GM04503 (cell line): ENCODE results near the gene BTNL2.
"Not testable (repeated sequence)": the region's sequence is repeated elsewhere in the genome, so short reads cannot be mapped to it uniquely, and the experiment has no call there.

ENCODE experiments used
- DNase-seq: peaks from one replicate; pipeline ENCODE4 v3.0.0-alpha.2; 2012; ENCODE audit warnings: low read depth

The BTNL2 gene

GRCh38 chr6:32369660-32370059 lies 37.3 kb downstream of the BTNL2 start:
- DNase-seq = peak; percentile 64

GRCh38 chr6:32367644-32368043 lies 39.3 kb downstream of the BTNL2 start:
- no peak for DNase-seq

- DNase-seq = not testable (repeated sequence)
Measured at GRCh38 chr6:32359225-32359624, 47.8 kb downstream of the BTNL2 start.

GRCh38 chr6:32358548-32358947 lies 48.4 kb downstream of the BTNL2 start:
- not testable (repeated sequence) for DNase-seq

- DNase-seq = no peak
Measured at GRCh38 chr6:32355018-32355417, 52.0 kb downstream of the BTNL2 start.

GRCh38 chr6:32353348-32353747 lies 53.6 kb downstream of the BTNL2 start:
- DNase-seq = no peak
